HG02840 (cell line): ENCODE data around the gene CHST14.

ENCODE experiments used
- ATAC-seq: cut with Tn5 transposase; IDR thresholded peaks from one replicate; pipeline ENCODE4 v1.9.1; 2021; ENCODE audit warnings: mild to moderate bottlenecking, moderate library complexity, moderate number of reproducible peaks; ENCODE audit not compliant: unreplicated experiment, low FRiP score

CHST14 gene

GRCh38 chr15:40487816-40488682 is 17.3 kb downstream of the CHST14 start:
- no peak for ATAC-seq

- no peak for ATAC-seq
Observed at GRCh38 chr15:40489274-40490175, 18.7 kb downstream of the CHST14 start.

DNA sequence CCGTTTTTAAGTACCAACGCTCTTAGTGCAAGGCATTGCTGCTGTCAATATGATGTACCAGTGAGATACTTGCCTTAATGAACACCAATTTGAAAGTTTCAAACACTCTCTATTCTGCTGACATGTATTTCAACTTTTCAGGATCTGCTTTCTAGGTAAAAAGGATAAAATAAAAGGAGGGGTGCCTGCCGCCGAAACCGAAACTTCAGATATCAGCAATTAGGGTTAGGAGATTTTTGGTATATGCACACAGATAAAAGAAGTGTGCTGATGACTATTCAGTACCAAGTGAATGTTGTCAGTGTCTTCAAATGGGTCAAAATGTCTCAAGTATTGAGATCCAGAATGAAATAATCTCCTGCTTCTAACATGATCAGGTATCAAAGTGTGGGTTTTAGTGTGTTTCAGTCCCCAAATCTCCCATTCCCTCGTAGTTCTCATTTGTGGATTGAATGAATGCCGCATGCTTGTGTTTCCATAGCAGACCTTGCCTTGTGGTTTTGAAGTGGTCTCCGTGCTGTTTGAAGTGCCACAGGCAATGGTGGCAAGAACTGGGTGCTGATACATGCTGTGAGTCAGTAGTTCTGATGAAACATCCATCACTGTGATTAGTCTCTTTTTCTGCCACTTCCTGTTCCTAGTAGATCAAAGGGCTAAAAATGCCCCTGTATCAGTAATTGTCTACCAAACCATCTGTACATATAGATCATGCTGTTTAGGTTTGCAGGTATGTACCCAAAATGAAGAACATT is 22.5 kb downstream of the CHST14 start:
- ATAC-seq = no peak

- ATAC-seq = no peak
Observed at GRCh38 chr15:40495516-40495915, 24.7 kb downstream of the CHST14 start.

DNA sequence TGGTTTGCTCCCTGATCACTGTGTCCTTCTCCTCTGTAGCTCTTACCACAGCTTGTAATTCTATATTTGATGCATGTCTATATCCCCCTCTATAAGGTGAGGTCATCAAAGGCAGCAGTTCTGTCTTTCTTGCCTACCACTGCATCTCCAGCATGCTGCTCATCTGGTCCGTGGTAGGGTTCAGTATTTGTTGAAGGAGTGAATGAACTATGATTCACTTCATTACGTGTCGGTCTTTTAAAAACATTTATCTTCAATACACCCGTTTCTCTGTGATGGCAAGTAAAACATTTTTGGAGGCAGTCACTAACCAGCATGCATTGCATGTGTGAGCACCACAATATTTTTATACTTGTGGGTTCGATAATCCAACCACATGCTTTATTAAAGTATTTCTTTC is 27.6 kb downstream of the CHST14 start:
- no peak for ATAC-seq

DNA sequence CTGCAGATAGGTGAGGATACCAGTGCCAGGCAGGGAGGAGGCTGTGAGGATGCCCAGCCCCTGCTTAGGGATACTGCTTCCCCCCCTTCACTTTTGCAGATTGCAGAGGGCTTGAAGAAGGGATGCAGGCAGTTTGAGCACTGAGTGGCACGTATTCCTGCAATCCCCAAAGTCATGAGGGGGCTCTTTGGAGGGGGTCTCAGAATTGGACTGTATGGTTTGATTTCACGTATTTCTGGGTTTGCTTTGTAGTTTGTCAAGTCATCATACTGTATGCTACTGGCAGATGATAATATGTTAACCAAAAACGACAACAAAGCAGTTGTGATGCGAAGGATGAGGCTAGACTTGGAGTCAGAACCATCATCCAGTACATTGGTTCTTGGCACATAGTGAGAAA is 28.1 kb downstream of the CHST14 start:
- no peak for ATAC-seq

DNA sequence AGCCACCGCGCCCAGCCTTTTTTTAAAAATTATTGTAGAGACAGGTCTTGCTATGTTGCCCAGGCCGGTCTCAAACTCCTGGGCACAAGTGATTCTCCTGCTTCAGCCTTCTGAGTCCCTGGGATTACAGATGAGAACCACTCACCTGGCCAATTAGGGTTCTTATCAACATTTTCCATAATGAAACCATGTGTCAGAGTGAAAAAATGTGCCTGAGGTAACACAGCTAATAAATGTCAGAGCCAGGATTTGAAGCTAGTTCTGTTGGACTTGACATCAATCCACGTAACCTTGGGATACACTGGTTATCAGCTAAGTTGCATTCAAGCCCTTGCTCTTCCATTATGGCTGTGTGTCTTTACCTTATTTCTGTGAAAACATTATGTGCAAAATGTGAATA is 29.1 kb downstream of the CHST14 start:
- no peak for ATAC-seq

DNA sequence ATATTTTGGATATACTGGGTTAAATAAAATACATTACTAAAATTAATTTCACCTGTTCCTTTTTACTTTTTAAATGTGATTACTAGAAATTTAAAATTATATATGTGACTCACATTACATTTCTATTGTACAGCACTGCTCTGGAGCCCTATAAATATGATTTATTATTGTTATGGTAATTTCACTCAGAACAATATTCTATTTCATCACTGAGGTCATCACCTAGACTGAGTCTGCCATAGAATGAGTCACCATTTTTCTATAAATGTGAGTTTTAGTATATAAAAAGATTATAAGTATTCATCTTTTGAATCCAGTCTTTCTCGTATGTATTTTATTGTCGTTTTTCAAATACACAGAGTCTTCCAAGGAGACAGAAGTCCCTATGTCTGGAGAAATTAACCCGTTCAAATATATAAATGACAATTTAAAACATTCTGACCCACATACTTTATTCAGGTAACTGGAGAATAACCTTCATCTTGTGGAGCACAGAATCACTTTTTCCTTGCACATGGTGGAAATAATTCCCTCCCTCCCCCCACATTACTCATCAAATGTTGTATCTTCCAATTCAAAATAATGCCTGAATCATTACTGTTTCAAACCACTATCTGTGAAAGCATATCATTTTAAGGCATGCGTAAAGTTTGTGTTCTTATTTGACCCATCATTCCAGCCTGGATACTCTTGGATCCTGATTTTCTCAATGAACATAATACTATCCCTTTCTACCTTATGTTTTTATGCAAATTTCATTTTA is 30.0 kb downstream of the CHST14 start:
- no peak for ATAC-seq

DNA sequence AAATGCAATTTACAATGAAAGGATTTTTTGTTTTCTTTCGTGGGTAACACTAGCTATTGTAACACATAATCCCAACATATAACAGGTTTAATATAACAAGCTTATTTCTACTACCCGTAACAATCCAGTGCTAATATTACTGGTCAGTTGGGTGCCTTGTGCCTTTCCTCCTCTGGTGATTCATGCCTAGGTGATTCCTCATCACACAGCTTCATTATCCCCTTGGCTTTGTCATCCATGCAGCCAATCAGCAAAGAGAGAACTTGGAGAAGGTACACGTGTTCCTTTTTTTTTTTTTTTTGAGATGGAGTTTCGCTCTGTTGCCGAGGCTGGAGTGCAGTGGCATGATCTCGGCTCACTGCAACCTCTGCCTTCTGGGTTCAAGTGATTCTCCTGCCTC is 30.7 kb downstream of the CHST14 start:
- no peak for ATAC-seq

DNA sequence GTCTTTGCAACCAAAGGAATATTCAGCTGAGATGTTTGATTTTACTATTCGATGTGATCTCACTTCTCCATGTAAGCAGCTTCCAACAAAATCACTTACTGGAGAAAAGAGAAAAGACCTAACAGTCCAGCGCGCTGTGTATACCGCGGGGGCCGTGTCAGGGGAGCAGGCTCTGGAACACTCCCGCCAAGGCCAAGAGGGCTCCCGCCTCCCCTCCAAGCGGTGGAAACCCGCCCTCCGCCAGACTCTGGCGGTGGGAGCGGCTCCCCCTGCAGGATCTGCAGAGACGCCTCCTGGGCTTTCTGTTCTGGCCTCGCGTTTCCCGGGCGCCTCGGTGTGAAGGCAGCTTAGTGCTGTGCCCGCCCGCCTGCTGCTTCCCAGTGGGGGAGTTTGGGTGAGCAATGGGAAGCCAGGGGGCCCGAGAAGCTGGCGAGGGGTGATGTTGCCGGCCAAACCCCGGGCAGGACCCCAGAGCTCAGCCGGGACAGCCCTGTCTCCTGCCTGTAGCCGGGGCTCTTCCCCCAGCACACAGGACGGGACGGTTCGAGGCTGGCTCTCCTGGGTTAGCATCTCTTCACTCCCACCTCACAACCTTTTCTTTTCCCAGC is 36.3 kb downstream of the CHST14 start:
- ATAC-seq = no peak

- no peak for ATAC-seq
Observed at GRCh38 chr15:40508216-40508615, 37.4 kb downstream of the CHST14 start.

GRCh38 chr15:40510201-40510600 is 39.4 kb downstream of the CHST14 start:
- ATAC-seq = no peak

GRCh38 chr15:40511093-40511471 is 40.3 kb downstream of the CHST14 start:
- no peak for ATAC-seq

DNA sequence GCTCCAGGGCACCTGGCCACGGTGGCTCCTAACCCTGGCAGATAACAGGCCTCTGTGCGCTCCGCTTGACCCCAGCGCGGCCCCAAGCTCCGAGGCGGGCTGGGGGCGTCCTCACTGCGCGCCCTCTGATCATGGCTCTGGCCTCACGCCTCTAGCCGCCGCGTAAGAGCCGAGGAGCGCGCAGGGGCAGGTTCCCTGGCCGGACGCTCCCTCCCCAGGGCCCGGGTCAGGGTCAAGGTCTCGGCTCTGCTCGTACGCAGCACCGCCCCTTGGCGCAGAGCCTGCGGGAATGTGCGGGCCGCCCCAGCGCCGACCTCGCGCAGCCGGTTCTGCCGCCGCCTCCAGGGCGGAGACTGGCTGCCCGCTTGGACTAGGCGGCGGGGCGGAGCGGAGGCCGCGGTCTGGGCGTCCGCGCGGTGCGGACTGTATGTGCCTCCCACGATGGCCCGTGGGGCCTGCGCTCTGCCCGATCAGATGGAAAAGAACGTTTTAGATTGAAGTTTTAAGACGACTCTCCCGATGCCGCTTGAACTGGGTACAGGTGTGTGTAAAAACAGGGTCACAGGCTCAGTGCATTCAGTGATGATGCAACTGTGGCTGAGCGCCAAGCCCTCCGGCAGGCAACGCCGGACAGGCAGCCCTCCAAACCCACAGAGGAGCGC is 40.8 kb downstream of the CHST14 start:
- ATAC-seq = no peak

GRCh38 chr15:40512440-40512839 is 41.7 kb downstream of the CHST14 start:
- no peak for ATAC-seq

DNA sequence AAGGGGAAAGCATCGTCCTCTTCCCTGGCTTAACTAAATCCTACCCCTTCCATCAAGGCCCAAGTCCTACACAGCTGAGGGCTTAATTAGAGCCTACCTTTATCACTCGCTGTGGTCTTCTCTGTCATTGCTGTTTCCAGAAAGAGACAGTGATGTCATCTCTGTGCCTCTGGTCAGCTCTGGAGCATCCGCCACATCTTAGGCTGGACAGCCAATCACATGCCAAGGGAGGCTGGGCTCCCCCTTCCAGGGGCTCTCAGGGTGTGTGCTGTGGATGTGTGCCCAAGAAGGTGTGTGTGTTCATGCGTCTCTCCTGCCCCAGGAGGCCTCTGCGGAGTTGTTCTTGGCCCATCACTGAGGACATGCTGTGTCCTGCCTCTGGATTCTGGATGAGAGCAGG is 42.8 kb downstream of the CHST14 start:
- ATAC-seq = no peak

- no peak for ATAC-seq
Observed at GRCh38 chr15:40516322-40516721, 45.5 kb downstream of the CHST14 start.
